ENCODE results near the gene HMOX1. TPM values are rescaled to one million over a fixed set of nuclear protein-coding genes. Genes with fewer than 3 reads are reported as not detected.

HMOX1 gene
- total and polyA plus RNA-seq, 4 donors: 18.7 to 108 (median 59.7) TPM

GRCh38 chr22:35439365-35439717 lies 58.4 kb downstream of the HMOX1 start:
- Histone ChIP-seq H3K36me3 (ENCODE audit: control insufficient read depth in 4 of 4, insufficient read depth in 3 of 4, low read depth in 1 of 4, low read length in 3 of 4) (no peaks in the 10 kb centered on the region), H3K4me3 (ENCODE audit: low read depth in 1 of 3, low read length in 3 of 3) (no peak overlapping the region), H3K27me3 (ENCODE audit: control insufficient read depth in 4 of 4, insufficient read depth in 4 of 4, low read length in 3 of 4) (no peaks in the 10 kb centered on the region), H3K4me1 (ENCODE audit: control insufficient read depth in 4 of 4, insufficient read depth in 4 of 4, low read length in 3 of 4) (no peaks in the 10 kb centered on the region), H3K9ac (ENCODE audit: low read depth in 1 of 2, low read length in 2 of 2) (no peak overlapping the region), H3K9me3 (ENCODE audit: control insufficient read depth in 4 of 4, low read length in 3 of 4) (no peaks in the 10 kb centered on the region), H3K27ac (ENCODE audit: low read depth in 1 of 2, low read length in 2 of 2) (no peak overlapping the region)
- TF ChIP-seq RAD21 (IDR thresholded peaks at IDR 0.05): no peak
- DNase-seq (ENCODE audit: low spot score): no peak
- 93% methylated on average over 1 of the region's 1 CpG for WGBS

- H3K36me3 ChIP-seq (ENCODE audit: control insufficient read depth in 4 of 4, insufficient read depth in 3 of 4, low read depth in 1 of 4, low read length in 3 of 4): no peaks in the 10 kb centered on the region
- no peak overlapping the region for H3K27ac ChIP-seq (ENCODE audit: low read depth in 1 of 2, low read length in 2 of 2)
- H3K9ac ChIP-seq (ENCODE audit: low read depth in 1 of 2, low read length in 2 of 2): no peak overlapping the region
- no peaks in the 10 kb centered on the region for H3K9me3 ChIP-seq (ENCODE audit: control insufficient read depth in 4 of 4, low read length in 3 of 4)
- no peak overlapping the region for H3K4me3 ChIP-seq (ENCODE audit: low read depth in 1 of 3, low read length in 3 of 3)
- DNase-seq (ENCODE audit: low spot score): no peak
- no peaks in the 10 kb centered on the region for H3K27me3 ChIP-seq (ENCODE audit: control insufficient read depth in 4 of 4, insufficient read depth in 4 of 4, low read length in 3 of 4)
- 89% methylated on average over 3 of the region's 3 CpGs for WGBS
- H3K4me1 ChIP-seq (ENCODE audit: control insufficient read depth in 4 of 4, insufficient read depth in 4 of 4, low read length in 3 of 4): no peaks in the 10 kb centered on the region
- TF ChIP-seq SP1 (IDR thresholded peaks at IDR 0.05) (no peak), EGR1 (IDR thresholded peaks at IDR 0.05; ENCODE audit: low read depth in 2 of 2) (no peak), HNF4G (IDR thresholded peaks at IDR 0.05) (no peak), NR2F2 (IDR thresholded peaks at IDR 0.05) (no peak), ATF3 (IDR thresholded peaks at IDR 0.05) (no peak), CTCF (IDR thresholded peaks at IDR 0.05; ENCODE audit: low read depth, low read length, missing input control) (no peak), RAD21 (IDR thresholded peaks at IDR 0.05) (no peak), RXRA (IDR thresholded peaks at IDR 0.05) (no peak), FOXA1 (IDR thresholded peaks at IDR 0.05) (no peak), FOXA2 (IDR thresholded peaks at IDR 0.05) (no peak), YY1 (IDR thresholded peaks at IDR 0.05) (no peak), GABPA (IDR thresholded peaks at IDR 0.05 in 1 of 2, conservative IDR thresholded peaks at IDR 0.05 in 1 of 2) (no peak), HNF4A (conservative IDR thresholded peaks at IDR 0.05) (no peak), ZBTB33 (IDR thresholded peaks at IDR 0.05) (no peak), REST (IDR thresholded peaks at IDR 0.05) (no peak), TAF1 (conservative IDR thresholded peaks at IDR 0.05) (no peak), MAX (IDR thresholded peaks at IDR 0.05) (no peak), JUND (IDR thresholded peaks at IDR 0.05) (no peak)
Observed at GRCh38 chr22:35440129-35440528, 59.2 kb downstream of the HMOX1 start.
